Liver (tissue), 3 donors: Measurements from ENCODE around the gene LRRK1.

Experiments used
- CTCF ChIP-seq: fragments of 150-350 bp; IDR thresholded peaks from 2 replicates; pipeline ENCODE4 v1.5.1; 2017; ENCODE audit warnings: improper control_type of control experiment, low read depth, low read length; ENCODE audit not compliant: missing input control
- TAF1 ChIP-seq: conservative IDR thresholded peaks from 2 replicates; pipeline ENCODE4 v1.6.1; 2016; ENCODE audit warnings: antibody characterized with exemption, mild to moderate bottlenecking
- donor health status: healthy.
- donor health status: healthy.

GRCh38 chr15:101065570-101066221 lies 146.5 kb downstream of the LRRK1 start:
- no peak for TF ChIP-seq CTCF
- no peak for TF ChIP-seq TAF1
